Iris pigment epithelial cell (primary cell): ENCODE measurements around the gene AOX1.
A peak's percentile ranks its signal among the peaks of the same experiment; 100 is the strongest.
"Not testable (repeated sequence)": the region's sequence is repeated elsewhere in the genome, so short reads cannot be mapped to it uniquely, and the experiment has no call there.

Experiments used
- DNase-seq: peaks from one replicate; pipeline ENCODE4 v3.0.0-alpha.2; 2011; ENCODE audit warnings: low read depth

AOX1 gene

GRCh38 chr2:200602584-200602983 is 16.8 kb downstream of the AOX1 start:
- no peak for DNase-seq

GRCh38 chr2:200603972-200604371 is 18.2 kb downstream of the AOX1 start:
- DNase-seq: peak; percentile 94

GRCh38 chr2:200604571-200605255 is 18.9 kb downstream of the AOX1 start:
- DNase-seq: peak; percentile 84

- no peak for DNase-seq
Measured at GRCh38 chr2:200608341-200609027, 22.7 kb downstream of the AOX1 start.

- peak; percentile 88 for DNase-seq
Measured at GRCh38 chr2:200609028-200609614, 23.3 kb downstream of the AOX1 start.

GRCh38 chr2:200610217-200610616 is 24.4 kb downstream of the AOX1 start:
- DNase-seq: not testable (repeated sequence)

- no peak for DNase-seq
Measured at GRCh38 chr2:200613692-200614091, 27.9 kb downstream of the AOX1 start.

- DNase-seq: no peak
Measured at GRCh38 chr2:200614249-200614648, 28.4 kb downstream of the AOX1 start.

GRCh38 chr2:200615247-200615646 is 29.4 kb downstream of the AOX1 start:
- DNase-seq: peak; percentile 90

GRCh38 chr2:200616193-200616592 is 30.4 kb downstream of the AOX1 start:
- no peak for DNase-seq

GRCh38 chr2:200616656-200617055 is 30.8 kb downstream of the AOX1 start:
- DNase-seq: peak; percentile 65

GRCh38 chr2:200617156-200618053 is 31.6 kb downstream of the AOX1 start:
- peak; percentile 39 for DNase-seq

GRCh38 chr2:200618054-200618419 is 32.2 kb downstream of the AOX1 start:
- no peak for DNase-seq

GRCh38 chr2:200618590-200619021 is 32.8 kb downstream of the AOX1 start:
- peak; percentile 70 for DNase-seq

- DNase-seq: peak; percentile 46
Measured at GRCh38 chr2:200619279-200619678, 33.5 kb downstream of the AOX1 start.

- no peak for DNase-seq
Measured at GRCh38 chr2:200620606-200621390, 35.0 kb downstream of the AOX1 start.

GRCh38 chr2:200622106-200622505 is 36.3 kb downstream of the AOX1 start:
- peak; percentile 53 for DNase-seq

- peak; percentile 19 for DNase-seq
Measured at GRCh38 chr2:200624026-200624425, 38.2 kb downstream of the AOX1 start.

- peak; percentile 95 for DNase-seq
Measured at GRCh38 chr2:200624658-200625057, 38.8 kb downstream of the AOX1 start.

- DNase-seq: peak; percentile 73
Measured at GRCh38 chr2:200625282-200625681, 39.5 kb downstream of the AOX1 start.

- peak; percentile 89 for DNase-seq
Measured at GRCh38 chr2:200625958-200626363, 40.1 kb downstream of the AOX1 start.
